Heart left ventricle (tissue), 16 donors: Measurements from ENCODE around the gene LMO4. TPM values are rescaled to one million over a fixed set of nuclear protein-coding genes. Genes with fewer than 3 reads are reported as not detected.
A peak's percentile ranks its signal among the peaks of the same experiment; 100 is the strongest.

ENCODE experiments used
- ATAC-seq, 4 donors: fragments of 200-7000 bp; cut with Tn5 transposase; one replicate each; pipeline ENCODE4 v1.9.1; 2020 to 2022; ENCODE audit warnings: moderate library complexity in 4 of 4, mild to moderate bottlenecking in 3 of 4, moderate number of reproducible peaks in 1 of 4
- DNase-seq, 5 donors: peaks; one replicate each; pipeline ENCODE4 v3.0.0-alpha.2; 2020
- H3K27ac ChIP-seq, 12 donors: fragments of 200-600 bp; sonication (generic) in 4 of 12; one replicate each; pipeline versions ENCODE4 v1.5.0 to v1.8.0; 2016 to 2022; ENCODE audit warnings: mild to moderate bottlenecking in 2 of 12
- H3K27me3 ChIP-seq, 9 donors: fragments of 200-600 bp; sonication (generic) in 2 of 9; one replicate each; pipeline versions ENCODE4 v1.5.1 to v1.8.0; 2016 to 2022; ENCODE audit warnings: mild to moderate bottlenecking in 3 of 9
- H3K36me3 ChIP-seq, 9 donors: fragments of 200-600 bp; sonication (generic) in 2 of 9; one replicate each; pipeline versions ENCODE4 v1.5.0 to v1.8.0; 2018 to 2022; ENCODE audit warnings: mild to moderate bottlenecking in 2 of 9
- H3K4me1 ChIP-seq, 12 donors: fragments of 200-600 bp; sonication (generic) in 4 of 12; one replicate each; pipeline versions ENCODE4 v1.5.0 to v1.8.0; 2016 to 2022; ENCODE audit warnings: mild to moderate bottlenecking in 3 of 12
- H3K4me3 ChIP-seq, 12 donors: fragments of 200-600 bp; sonication (generic) in 4 of 12; one replicate each; pipeline versions ENCODE4 v1.5.0 to v1.8.0; 2017 to 2022; ENCODE audit warnings: mild to moderate bottlenecking in 9 of 12, moderate library complexity in 4 of 12
- H3K9me3 ChIP-seq, 12 donors: fragments of 200-600 bp; sonication (generic) in 4 of 12; one replicate each; pipeline versions ENCODE4 v1.5.0 to v1.8.0; 2016 to 2022; ENCODE audit warnings: mild to moderate bottlenecking in 1 of 12
- POLR2A ChIP-seq, 2 donors: fragments of 450-650 bp; IDR thresholded peaks; one replicate each; pipeline ENCODE4 v1.6.1; 2017; ENCODE audit warnings: antibody characterized with exemption in 2 of 2, mild to moderate bottlenecking in 2 of 2, moderate library complexity in 2 of 2
- WGBS, 4 donors: extraction: QIAGEN DNeasy Blood & Tissue Kit in 2 of 4; methylation state at CpG; one replicate each; pipeline versions ENCODE4 v1.1.5 to v1.1.7; 2013 to 2018; 5-methylcytosine and 5-hydroxymethylcytosine counted together
- intact Hi-C, 10 donors: fragments of 100-400 bp; cut with DNase I; formaldehyde crosslinking; loops; one replicate each; pipeline versions ENCODE4 v1.11.1 to v1.14.2; 2022
- polyA plus RNA-seq, 2 donors: library from polyadenylated mRNA; stranded (reverse); fragments of 200-250 nt; gene quantifications; one replicate each; pipeline ENCODE4 v1.2.3, GENCODE V29; 2013
- total RNA-seq, 9 donors: library from RNA; depleted of rRNA in 2 of 9; stranded (reverse); fragments of >200 nt in 2 of 9; fragmentation: NEBNext Ultra II Directional in 3 of 9; extraction: Animal tissue kit (Norgen Biotek cat#: 25700) in 3 of 9; gene quantifications; one replicate each; pipeline versions ENCODE4 v1.1.0 to v1.2.4, GENCODE V29; 2016 to 2023
- TF ChIP-seq, protein P1 (sequence below), 12 donors: fragments of 200-600 bp; sonication (generic) in 4 of 12; IDR thresholded peaks; one replicate each; pipeline versions ENCODE4 v1.5.0 to v1.8.0; 2018 to 2022; ENCODE audit warnings: antibody characterized with exemption in 12 of 12, mild to moderate bottlenecking in 5 of 12
- donor health status: ischemic (EF 13 %, LVEDD 7.1; RV severe dilation, severe dysfunction).
- donor health status: healthy with polysubstance abuse.
- donor health status: DM: no; HTN: yes; CAD: no.
- donor health status: DM: no; HTN: no; CAD: no.
- donor health status: ischemic (EF 25% LVEDD 6.9; RV normal size, moderate dysfunction).
- donor health status: ischemic (EF 25% LVEDD 5.7; RV mildly dilated, moderate dysfunction).
- donor health status: healthy.
- donor health status: DM: yes; HTN: yes; CAD: no.
- donor health status: ischemic (EF 35%, LVEDD 5.7; RV mildly dilated, moderate dysfunction).
- donor health status: nonischemic (EF 11% LVEDD 7.7; RV severe dilation, severe dysfunction).
- donor health status: DM: yes; HTN: yes; CAD: no.
- donor health status: PGD.
- donor health status: ischemic (EF 29% LVEDD 5.4; RV normal size, mild dysfunction).
- donor health status: nonischemic (EF 23%, LVEDD 6.1; RV moderate dilation, normal function).

LMO4 gene
- total and polyA plus RNA-seq, 11 donors, result 23.3 to 60.7 (median 29.6) TPM

GRCh38 chr1:87314091-87314490, 14.6 kb upstream of the LMO4 start:
- no peak overlapping the region for H3K4me3 ChIP-seq
- intact Hi-C loops, result loop anchor here in 1 of 10 donors (5.0 kb wide), 1 partner anchor 743 kb away; no protein-coding TSS in a partner anchor
- DNase-seq, result no peak

DNA sequence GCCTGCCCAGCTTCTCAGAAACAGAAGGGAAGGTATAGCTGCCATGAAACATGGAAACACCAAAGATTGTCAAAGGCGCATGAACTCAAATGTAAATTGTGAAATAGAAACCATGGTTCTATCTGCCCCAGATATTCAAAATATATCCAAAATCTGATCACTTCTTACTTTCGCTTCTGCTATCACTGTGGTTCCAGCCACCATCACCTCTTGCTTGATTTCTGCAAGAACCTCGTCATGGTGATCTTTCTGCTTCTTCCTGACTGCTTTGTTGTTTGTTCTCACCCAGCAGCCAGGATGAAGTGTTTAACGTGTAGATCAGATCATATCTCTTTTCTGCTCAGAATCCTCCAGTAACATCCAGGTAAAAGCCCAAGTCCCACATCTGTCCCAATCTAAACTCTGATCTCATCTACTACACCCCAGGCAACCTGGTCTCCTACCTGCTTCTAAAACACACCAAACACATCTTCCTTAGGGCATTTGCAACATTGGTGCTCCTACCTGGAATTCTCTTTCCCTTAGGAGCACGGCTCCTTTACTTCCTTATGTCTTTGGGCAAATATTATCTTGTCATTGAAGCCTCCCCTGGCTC, 10.5 kb upstream of the LMO4 start:
- intact Hi-C loops, result no loop called here
- WGBS, 4 donors, result 75 to 90% (median 80%) methylated on average over 5 of the region's 5 CpGs
- no peak for DNase-seq
- H3K4me1 ChIP-seq, result peaks cover 0 to 10% (median 0%) of the 10 kb centered on the region in 12 donors
- H3K27me3 ChIP-seq, result no peaks in the 10 kb centered on the region
- TF ChIP-seq, protein P1, sequence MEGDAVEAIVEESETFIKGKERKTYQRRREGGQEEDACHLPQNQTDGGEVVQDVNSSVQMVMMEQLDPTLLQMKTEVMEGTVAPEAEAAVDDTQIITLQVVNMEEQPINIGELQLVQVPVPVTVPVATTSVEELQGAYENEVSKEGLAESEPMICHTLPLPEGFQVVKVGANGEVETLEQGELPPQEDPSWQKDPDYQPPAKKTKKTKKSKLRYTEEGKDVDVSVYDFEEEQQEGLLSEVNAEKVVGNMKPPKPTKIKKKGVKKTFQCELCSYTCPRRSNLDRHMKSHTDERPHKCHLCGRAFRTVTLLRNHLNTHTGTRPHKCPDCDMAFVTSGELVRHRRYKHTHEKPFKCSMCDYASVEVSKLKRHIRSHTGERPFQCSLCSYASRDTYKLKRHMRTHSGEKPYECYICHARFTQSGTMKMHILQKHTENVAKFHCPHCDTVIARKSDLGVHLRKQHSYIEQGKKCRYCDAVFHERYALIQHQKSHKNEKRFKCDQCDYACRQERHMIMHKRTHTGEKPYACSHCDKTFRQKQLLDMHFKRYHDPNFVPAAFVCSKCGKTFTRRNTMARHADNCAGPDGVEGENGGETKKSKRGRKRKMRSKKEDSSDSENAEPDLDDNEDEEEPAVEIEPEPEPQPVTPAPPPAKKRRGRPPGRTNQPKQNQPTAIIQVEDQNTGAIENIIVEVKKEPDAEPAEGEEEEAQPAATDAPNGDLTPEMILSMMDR (IDR thresholded peaks at IDR 0.05), result no peak
- no peak for TF ChIP-seq POLR2A (IDR thresholded peaks at IDR 0.05)
- no peak overlapping the region for H3K4me3 ChIP-seq
- no peaks in the 10 kb centered on the region for H3K36me3 ChIP-seq
- H3K27ac ChIP-seq, result no peak overlapping the region
- no peak for ATAC-seq
- H3K9me3 ChIP-seq, result no peaks in the 10 kb centered on the region

More at GRCh38 chr1:87314091-87314490, 14.6 kb upstream of the LMO4 start:
- TF ChIP-seq, protein P1 (IDR thresholded peaks at IDR 0.05), result no peak
- TF ChIP-seq POLR2A (IDR thresholded peaks at IDR 0.05), result no peak
- WGBS, 4 donors, result 91 to 97% (median 94%) methylated on average over 6 of the region's 6 CpGs
- H3K27ac ChIP-seq, result no peak overlapping the region
- H3K4me1 ChIP-seq, result peaks cover 0 to 10% (median 0%) of the 10 kb centered on the region in 12 donors
- H3K27me3 ChIP-seq, result peaks cover 0 to 1% (median 0%) of the 10 kb centered on the region in 9 donors
- no peaks in the 10 kb centered on the region for H3K9me3 ChIP-seq
- no peak for ATAC-seq
- no peaks in the 10 kb centered on the region for H3K36me3 ChIP-seq

DNA sequence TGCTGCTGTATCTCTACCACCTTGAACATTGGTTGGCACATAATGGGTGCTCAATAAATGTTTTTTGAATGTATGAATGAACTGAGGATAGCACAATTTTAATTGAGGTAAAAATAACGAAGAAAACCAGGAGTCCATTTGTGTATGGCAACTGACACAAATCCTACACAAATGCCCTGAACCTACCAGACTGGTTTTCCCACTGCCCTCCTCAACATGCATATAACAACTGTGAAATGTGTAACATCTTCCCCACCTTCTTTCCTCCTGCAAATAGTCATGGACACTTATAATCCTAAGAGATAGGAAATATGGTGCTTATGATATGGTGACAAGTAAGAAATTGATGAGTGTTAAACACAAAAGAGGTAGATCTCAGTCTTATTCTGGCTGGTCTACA, 9.9 kb upstream of the LMO4 start:
- TF ChIP-seq POLR2A (IDR thresholded peaks at IDR 0.05), result no peak
- TF ChIP-seq, protein P1 (IDR thresholded peaks at IDR 0.05), result no peak
- 78 to 91% (median 86%) methylated on average over 1 of the region's 1 CpG for WGBS, 4 donors
- Histone ChIP-seq H3K27me3 (no peaks in the 10 kb centered on the region), H3K36me3 (no peaks in the 10 kb centered on the region), H3K4me1 (peaks cover 0 to 10% (median 0%) of the 10 kb centered on the region in 12 donors), H3K9me3 (no peaks in the 10 kb centered on the region), H3K27ac (no peak overlapping the region), H3K4me3 (no peak overlapping the region)
- ATAC-seq, result no peak
- no peak for DNase-seq
- intact Hi-C loops, result no loop called here

- intact Hi-C loops, result loop anchor here (1.0 to 10.0 kb wide), 12 partner anchors 171 to 739 kb away; no protein-coding TSS in a partner anchor
- H3K4me1 ChIP-seq, result peaks cover 0 to 17% (median 5%) of the 10 kb centered on the region in 12 donors
- no peaks in the 10 kb centered on the region for H3K9me3 ChIP-seq
- H3K27me3 ChIP-seq, result no peaks in the 10 kb centered on the region
- 39 to 42% (median 41%) methylated on average over 10 of the region's 10 CpGs for WGBS, 4 donors
- no peaks in the 10 kb centered on the region for H3K36me3 ChIP-seq
- H3K4me3 ChIP-seq, result no peak overlapping the region
- ATAC-seq, result no peak
- no peak for TF ChIP-seq POLR2A (IDR thresholded peaks at IDR 0.05)
- TF ChIP-seq, protein P1 (IDR thresholded peaks at IDR 0.05), result peak; percentile 69 to 89 (median 78)
- peak overlapping the region in 1 of 12 donors; percentile 4 for H3K27ac ChIP-seq
- peak in 2 of 5 donors; percentile 39 to 42 for DNase-seq
Observed at GRCh38 chr1:87325982-87326738, 2.5 kb upstream of the LMO4 start.
